ENCODE measurements around the gene VAMP2.

DNA sequence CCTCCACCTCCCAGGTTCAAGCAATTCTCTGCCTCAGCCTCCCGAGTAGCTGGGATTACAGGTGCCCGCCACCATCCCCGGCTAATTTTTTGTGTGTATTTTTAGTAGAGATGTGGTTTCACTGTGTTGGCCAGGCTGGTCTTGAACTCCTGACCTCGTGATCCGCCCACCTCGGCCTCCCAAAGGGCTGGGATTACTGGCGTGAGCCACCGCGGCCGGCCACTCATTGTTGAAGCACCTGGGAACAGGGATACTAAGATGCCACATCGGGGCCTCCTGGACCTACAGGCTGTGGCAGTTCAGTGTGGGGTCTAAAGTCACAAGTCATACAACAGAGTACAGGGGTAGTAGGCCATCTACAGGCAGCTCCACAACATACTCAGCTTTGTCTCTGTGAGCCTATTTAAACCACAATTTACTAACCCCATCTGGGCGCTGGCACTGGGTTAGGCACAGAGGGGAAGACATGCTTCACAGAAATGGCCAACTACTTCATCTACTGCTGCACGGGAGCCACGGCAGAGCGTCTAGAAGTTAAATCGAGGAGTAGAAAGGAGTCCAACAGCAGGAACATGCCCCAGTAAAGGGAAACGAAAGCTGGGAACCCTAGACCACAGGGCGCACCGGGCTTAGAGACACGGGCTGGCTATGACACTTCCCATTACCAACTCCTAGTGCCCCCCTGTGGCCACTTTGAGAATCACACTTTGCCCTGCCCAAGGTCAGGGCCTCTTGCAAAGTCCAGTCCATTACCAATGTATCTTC lies 4.3 kb downstream of the VAMP2 start:
- no peak for TF ChIP-seq TAF1 (IDR thresholded peaks at IDR 0.05; ENCODE audit: low read depth)
- peak; percentile 61; the same call in 1 of the 2 replicates for TF ChIP-seq RAD21 (IDR thresholded peaks at IDR 0.05; ENCODE audit: low read depth)
- TF ChIP-seq TEAD4 (IDR thresholded peaks at IDR 0.05), result no peak
- TF ChIP-seq, protein P1, sequence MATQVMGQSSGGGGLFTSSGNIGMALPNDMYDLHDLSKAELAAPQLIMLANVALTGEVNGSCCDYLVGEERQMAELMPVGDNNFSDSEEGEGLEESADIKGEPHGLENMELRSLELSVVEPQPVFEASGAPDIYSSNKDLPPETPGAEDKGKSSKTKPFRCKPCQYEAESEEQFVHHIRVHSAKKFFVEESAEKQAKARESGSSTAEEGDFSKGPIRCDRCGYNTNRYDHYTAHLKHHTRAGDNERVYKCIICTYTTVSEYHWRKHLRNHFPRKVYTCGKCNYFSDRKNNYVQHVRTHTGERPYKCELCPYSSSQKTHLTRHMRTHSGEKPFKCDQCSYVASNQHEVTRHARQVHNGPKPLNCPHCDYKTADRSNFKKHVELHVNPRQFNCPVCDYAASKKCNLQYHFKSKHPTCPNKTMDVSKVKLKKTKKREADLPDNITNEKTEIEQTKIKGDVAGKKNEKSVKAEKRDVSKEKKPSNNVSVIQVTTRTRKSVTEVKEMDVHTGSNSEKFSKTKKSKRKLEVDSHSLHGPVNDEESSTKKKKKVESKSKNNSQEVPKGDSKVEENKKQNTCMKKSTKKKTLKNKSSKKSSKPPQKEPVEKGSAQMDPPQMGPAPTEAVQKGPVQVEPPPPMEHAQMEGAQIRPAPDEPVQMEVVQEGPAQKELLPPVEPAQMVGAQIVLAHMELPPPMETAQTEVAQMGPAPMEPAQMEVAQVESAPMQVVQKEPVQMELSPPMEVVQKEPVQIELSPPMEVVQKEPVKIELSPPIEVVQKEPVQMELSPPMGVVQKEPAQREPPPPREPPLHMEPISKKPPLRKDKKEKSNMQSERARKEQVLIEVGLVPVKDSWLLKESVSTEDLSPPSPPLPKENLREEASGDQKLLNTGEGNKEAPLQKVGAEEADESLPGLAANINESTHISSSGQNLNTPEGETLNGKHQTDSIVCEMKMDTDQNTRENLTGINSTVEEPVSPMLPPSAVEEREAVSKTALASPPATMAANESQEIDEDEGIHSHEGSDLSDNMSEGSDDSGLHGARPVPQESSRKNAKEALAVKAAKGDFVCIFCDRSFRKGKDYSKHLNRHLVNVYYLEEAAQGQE (IDR thresholded peaks at IDR 0.05; ENCODE audit: low read depth), result no peak
- TF ChIP-seq EGR1 (IDR thresholded peaks at IDR 0.05), result no peak
- TF ChIP-seq, protein P2, sequence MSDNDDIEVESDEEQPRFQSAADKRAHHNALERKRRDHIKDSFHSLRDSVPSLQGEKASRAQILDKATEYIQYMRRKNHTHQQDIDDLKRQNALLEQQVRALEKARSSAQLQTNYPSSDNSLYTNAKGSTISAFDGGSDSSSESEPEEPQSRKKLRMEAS (IDR thresholded peaks at IDR 0.05), result no peak
- TF ChIP-seq FOXM1 (IDR thresholded peaks at IDR 0.05; ENCODE audit: borderline replicate concordance, low read depth), result no peak
- no peak for TF ChIP-seq CEBPB (IDR thresholded peaks at IDR 0.05)
- TF ChIP-seq YY1 (IDR thresholded peaks at IDR 0.05; ENCODE audit: low read depth), result no peak
- TF ChIP-seq TCF12 (IDR thresholded peaks at IDR 0.05; ENCODE audit: low read depth), result no peak
- no peak for TF ChIP-seq EP300 (IDR thresholded peaks at IDR 0.05; ENCODE audit: borderline replicate concordance)
